Spleen (tissue), 7 donors: Measurements from ENCODE around the gene INF2.

ENCODE experiments used
- CTCF ChIP-seq, 11 experiments: fragments of 200-600 bp in 7 of 11; fragments of 450-650 bp in 4 of 11; sonication (generic) in 4 of 11; IDR thresholded peaks in 8 of 11; conservative IDR thresholded peaks in 3 of 11; 1 replicate in 7 of 11; 2 replicates in 4 of 11; pipeline versions ENCODE4 v1.4.0 to v1.8.0; 2016 to 2021; ENCODE audit warnings: antibody characterized with exemption in 11 of 11, inconsistent platforms in 4 of 11, mild to moderate bottlenecking in 1 of 11
- POLR2A ChIP-seq, 3 donors: fragments of 450-650 bp; IDR thresholded peaks; one replicate each; pipeline ENCODE4 v1.5.1; 2017; ENCODE audit warnings: antibody characterized with exemption in 3 of 3, mild to moderate bottlenecking in 1 of 3
- donor health status: DM: no; HTN: no; CAD: no; lungs with moderate emphysema.
- donor health status: DM: no; HTN: no; CAD: no.
- donor health status: DM: no; HTN: no; CAD: no.

- no peak for TF ChIP-seq CTCF (IDR thresholded peaks at IDR 0.05 in 8 of 11, conservative IDR thresholded peaks at IDR 0.05 in 3 of 11)
- no peak for TF ChIP-seq POLR2A (IDR thresholded peaks at IDR 0.05)
Observed at GRCh38 chr14:104685998-104686610, 3.3 kb upstream of the INF2 start.
